ENCODE data around the gene PAEP.

The PAEP gene

DNA sequence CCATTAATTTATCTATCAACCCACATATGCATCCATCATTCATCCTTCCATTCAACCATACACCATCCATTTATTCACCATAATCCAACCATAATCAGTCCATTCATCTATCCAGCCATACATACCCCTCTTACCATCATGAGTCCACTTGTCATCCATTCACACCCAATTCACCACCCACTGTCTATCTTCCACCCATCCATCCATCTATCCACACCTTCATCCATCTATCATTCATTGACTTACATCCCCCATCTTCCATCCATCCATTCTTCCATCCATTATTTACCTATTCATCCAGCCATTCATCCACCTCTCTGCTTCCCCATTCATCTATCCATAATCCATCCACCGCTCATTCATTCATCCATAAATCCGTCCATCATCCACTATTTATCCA lies 17.8 kb downstream of the PAEP start:
- TF ChIP-seq, protein P1, sequence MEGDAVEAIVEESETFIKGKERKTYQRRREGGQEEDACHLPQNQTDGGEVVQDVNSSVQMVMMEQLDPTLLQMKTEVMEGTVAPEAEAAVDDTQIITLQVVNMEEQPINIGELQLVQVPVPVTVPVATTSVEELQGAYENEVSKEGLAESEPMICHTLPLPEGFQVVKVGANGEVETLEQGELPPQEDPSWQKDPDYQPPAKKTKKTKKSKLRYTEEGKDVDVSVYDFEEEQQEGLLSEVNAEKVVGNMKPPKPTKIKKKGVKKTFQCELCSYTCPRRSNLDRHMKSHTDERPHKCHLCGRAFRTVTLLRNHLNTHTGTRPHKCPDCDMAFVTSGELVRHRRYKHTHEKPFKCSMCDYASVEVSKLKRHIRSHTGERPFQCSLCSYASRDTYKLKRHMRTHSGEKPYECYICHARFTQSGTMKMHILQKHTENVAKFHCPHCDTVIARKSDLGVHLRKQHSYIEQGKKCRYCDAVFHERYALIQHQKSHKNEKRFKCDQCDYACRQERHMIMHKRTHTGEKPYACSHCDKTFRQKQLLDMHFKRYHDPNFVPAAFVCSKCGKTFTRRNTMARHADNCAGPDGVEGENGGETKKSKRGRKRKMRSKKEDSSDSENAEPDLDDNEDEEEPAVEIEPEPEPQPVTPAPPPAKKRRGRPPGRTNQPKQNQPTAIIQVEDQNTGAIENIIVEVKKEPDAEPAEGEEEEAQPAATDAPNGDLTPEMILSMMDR (conservative IDR thresholded peaks at IDR 0.05): no peak
- TF ChIP-seq ZFX (IDR thresholded peaks at IDR 0.05): no peak
- H3K27ac ChIP-seq: no peak overlapping the region

GRCh38 chr9:135579889-135580660 lies 18.5 kb downstream of the PAEP start:
- H3K27ac ChIP-seq: no peak overlapping the region
- TF ChIP-seq, protein P1 (conservative IDR thresholded peaks at IDR 0.05): no peak

DNA sequence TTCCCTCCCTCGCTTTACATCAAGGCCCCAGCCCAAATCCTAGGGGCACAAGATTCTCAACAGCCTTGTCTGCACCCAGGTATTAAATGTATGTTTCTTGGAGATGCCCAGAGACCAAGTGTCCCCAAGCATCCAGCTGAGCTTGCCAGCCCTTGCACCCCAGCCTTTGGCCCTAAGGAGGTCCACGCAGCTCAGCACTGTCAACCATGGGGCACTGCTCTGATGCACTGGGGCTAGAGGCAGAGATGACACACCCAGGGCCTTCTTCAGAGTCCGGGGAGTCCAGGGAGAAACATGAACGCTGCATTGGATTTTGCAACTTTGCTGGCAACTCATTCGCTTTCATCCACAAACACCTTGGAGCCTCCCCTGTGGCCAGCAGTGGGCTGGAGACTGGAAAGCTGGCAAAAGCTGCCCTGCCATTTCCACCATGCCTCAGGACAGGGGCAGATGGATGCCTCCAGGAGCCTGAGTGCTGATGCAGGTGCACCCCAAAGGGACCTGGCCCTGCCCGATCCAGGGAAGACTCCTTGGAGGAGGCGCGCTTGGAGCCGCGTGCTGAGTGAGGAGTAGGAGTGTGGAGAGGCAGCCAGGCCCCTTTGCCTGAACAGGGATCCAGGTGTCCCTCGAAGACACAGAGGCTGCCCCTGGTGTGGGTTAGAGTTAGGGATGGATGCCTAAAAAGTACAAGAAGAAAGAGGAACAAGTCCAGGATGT lies 19.3 kb downstream of the PAEP start:
- TF ChIP-seq, protein P1 (conservative IDR thresholded peaks at IDR 0.05): no peak
- no peak for TF ChIP-seq ZFX (IDR thresholded peaks at IDR 0.05)
- H3K27ac ChIP-seq: no peak overlapping the region

DNA sequence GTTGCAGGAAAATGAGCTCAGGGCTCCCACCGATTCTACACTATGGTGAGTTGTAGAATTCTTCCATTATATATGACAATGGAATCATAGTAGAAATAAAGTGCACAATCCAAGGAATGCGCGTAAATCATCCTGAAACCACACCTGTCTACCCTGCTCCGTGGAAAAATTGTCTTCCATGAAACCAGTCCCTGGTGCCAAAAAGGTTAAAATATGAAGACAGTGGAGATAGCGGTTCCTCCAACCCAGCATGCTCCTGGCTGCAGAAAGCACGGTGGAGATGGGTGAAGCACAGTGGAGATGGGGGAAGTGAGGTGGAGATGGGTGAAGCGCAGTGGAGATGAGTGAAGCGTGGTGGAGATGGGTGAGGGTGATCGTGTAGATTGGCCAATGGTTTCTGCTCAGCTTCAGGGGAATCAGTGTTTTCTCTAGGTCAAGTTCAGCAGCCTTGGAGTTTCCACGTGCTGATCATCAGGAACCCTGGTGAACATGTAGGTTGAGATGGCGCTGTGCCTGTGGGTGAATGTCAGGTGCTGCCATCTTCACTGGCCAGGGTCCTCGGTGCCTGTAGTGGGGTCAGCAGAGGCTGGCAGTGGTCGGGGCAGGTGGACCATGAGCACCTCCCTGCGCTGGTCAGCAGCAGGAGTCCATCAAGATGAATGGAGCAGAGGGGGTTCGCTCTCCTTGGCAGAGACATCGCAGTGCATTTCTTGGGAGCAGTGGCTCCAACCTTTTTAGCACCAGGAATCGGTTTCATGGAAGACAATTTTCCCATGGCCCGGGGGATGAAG lies 20.3 kb downstream of the PAEP start:
- H3K27ac ChIP-seq: no peak overlapping the region
- TF ChIP-seq, protein P1 (conservative IDR thresholded peaks at IDR 0.05): no peak
- no peak for TF ChIP-seq ZFX (IDR thresholded peaks at IDR 0.05)

GRCh38 chr9:135582541-135582940 lies 21.0 kb downstream of the PAEP start:
- no peak for TF ChIP-seq ZFX (IDR thresholded peaks at IDR 0.05)
- TF ChIP-seq, protein P1 (conservative IDR thresholded peaks at IDR 0.05): no peak
- no peak overlapping the region for H3K27ac ChIP-seq

DNA sequence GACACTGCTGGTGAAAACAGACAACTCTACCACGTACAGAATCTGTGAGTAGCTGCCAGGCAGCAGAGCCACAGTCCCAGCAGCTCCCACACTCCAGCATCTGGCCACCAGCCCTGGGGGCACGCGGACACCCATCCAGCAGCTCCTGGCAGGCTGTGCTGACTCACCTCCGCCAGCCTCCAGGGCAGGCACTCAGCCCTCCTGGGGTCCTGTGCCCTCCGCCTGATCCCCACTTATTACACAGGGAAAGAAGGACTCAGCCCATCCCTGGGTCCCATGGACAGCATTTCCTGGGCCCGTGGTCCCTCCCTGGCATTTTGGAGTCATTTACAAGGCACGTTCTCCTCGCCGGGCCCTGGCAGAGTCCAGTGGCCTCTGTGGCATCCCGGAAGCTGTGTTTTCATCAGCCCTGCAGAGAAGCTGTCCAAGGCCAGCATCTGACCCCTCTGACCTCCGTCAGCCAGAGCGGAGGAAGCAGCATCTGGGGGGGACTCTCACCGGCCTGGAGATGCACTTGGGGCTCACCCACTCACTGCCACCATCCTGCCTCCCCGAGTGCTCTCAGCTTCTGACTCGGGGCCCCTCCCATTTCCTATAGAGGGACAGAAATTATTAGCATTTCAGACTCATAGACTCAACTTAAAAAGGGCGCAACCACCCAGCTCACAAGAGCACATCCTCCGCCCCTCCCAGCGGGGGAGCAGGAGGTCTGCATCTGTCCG lies 21.6 kb downstream of the PAEP start:
- H3K27ac ChIP-seq: no peak overlapping the region
- no peak for TF ChIP-seq ZFX (IDR thresholded peaks at IDR 0.05)
- TF ChIP-seq, protein P1 (conservative IDR thresholded peaks at IDR 0.05): no peak
